ENCODE data around the gene ESPN. TPM values are rescaled to one million over a fixed set of nuclear protein-coding genes. Genes with fewer than 3 reads are reported as not detected.
"Not testable (repeated sequence)": the region's sequence is repeated elsewhere in the genome, so short reads cannot be mapped to it uniquely, and the experiment has no call there.

ESPN gene
- total and polyA plus RNA-seq, 2 of the 8 experiments (the other 6 are each of a cell fraction or from before 2014, with no cell fraction given), result 5.2 to 16.3 TPM

GRCh38 chr1:6450486-6450885 lies 25.9 kb downstream of the ESPN start:
- H3K23ac ChIP-seq (ENCODE audit: insufficient read length); H4K5ac ChIP-seq (ENCODE audit: insufficient read length, low read depth, low read length); H3K9ac ChIP-seq (replicated peaks in 1 of 4; ENCODE audit: extremely low read depth in 1 of 4, low read depth in 3 of 4, low read length in 3 of 4); H3K27ac ChIP-seq (ENCODE audit: low read depth, low read length); H3K4me3 ChIP-seq (ENCODE audit: extremely low read depth in 1 of 4, insufficient read depth in 2 of 4, low read depth in 3 of 4, low read length in 4 of 4); H2AFZ ChIP-seq (ENCODE audit: low read length); H2BK120ac ChIP-seq (replicated peaks; ENCODE audit: low read depth, low read length); H2BK12ac ChIP-seq (ENCODE audit: low read depth, low read length); H3K79me2 ChIP-seq (ENCODE audit: control insufficient read depth in 1 of 2, insufficient read depth in 2 of 2, low read length in 2 of 2); H3K4me2 ChIP-seq (ENCODE audit: insufficient read depth in 1 of 2, low read depth in 2 of 2, low read length in 2 of 2); FAIRE-seq; DNase-seq (ENCODE audit: low read depth in 1 of 2, low spot score in 2 of 2); H4K20me1 ChIP-seq (replicated peaks in 1 of 2; ENCODE audit: control insufficient read depth in 1 of 2, insufficient read depth in 2 of 2, low read length in 2 of 2); H3K79me1 ChIP-seq (ENCODE audit: low read depth, low read length); H2AK5ac ChIP-seq (ENCODE audit: low read depth, low read length); H3K56ac ChIP-seq (replicated peaks; ENCODE audit: insufficient read length, low read depth, low read length); H3K9me3 ChIP-seq (ENCODE audit: insufficient read depth in 2 of 2, low read depth in 1 of 2, low read length in 1 of 2); H3K18ac ChIP-seq (ENCODE audit: extremely low read depth, low read length); H4K8ac ChIP-seq (ENCODE audit: extremely low read depth, insufficient read depth, low read length); H4K91ac ChIP-seq (replicated peaks; ENCODE audit: insufficient read length, low read length); H2BK20ac ChIP-seq (ENCODE audit: low read length); H2BK15ac ChIP-seq (ENCODE audit: low read length); H3K14ac ChIP-seq (ENCODE audit: insufficient read length); H3K4ac ChIP-seq (replicated peaks; ENCODE audit: insufficient read length, low read depth, low read length); H2BK5ac ChIP-seq (ENCODE audit: low read depth, low read length); H3K36me3 ChIP-seq (ENCODE audit: control insufficient read depth in 2 of 4, insufficient read depth in 4 of 4, low read length in 3 of 4): not testable (repeated sequence)
- Histone ChIP-seq H3K23me2 (ENCODE audit: low read depth, low read length) (peaks cover 13% of the 10 kb centered on the region; the same call in 1 of the 2 replicates), H3K27me3 (replicated peaks in 1 of 4; ENCODE audit: control insufficient read depth in 3 of 4, extremely low read depth in 1 of 4, insufficient read depth in 3 of 4, low read length in 3 of 4) (peaks cover 5 to 31% (median 18%) of the 10 kb centered on the region in 4 experiments; a peak in 6 of 7 replicates), H3K4me1 (replicated peaks in 1 of 4; ENCODE audit: control insufficient read depth in 3 of 4, insufficient read depth in 4 of 4, low read length in 3 of 4) (peaks cover 0 to 27% (median 16%) of the 10 kb centered on the region in 4 experiments; a peak in 6 of 7 replicates)
- CTCF ChIA-PET (ENCODE audit: partially characterized antibody), result interaction anchor here (1.5 to 16.7 kb wide), 11 partner anchors 11 to 212 kb away, joined by 3 to 168 read pairs (median 13); partner anchors contain the start of genes PLEKHG5 and TNFRSF25
- POLR2A ChIA-PET (ENCODE audit: partially characterized antibody), result interaction anchor here (3.3 to 12.2 kb wide), 2 partner anchors 12 to 21 kb away, joined by 13 to 123 read pairs; partner anchors contain the start of gene TNFRSF25
- WGBS, 2 experiments (ENCODE audit: extremely low coverage in 1 of 2, insufficient coverage in 1 of 2, insufficient read length in 1 of 2, insufficient replicate concordance in 2 of 2, low coverage in 1 of 2, low lambda C conversion rate in 2 of 2, missing lambda C conversion rate in 1 of 2), result 88% methylated on average over 8 of the region's 10 CpGs; no CpG with 5 or more reads in 1 of the 2 experiments

Data from H1 (cell line).